Panc1 (cell line): ENCODE data around the gene EXD3.

Experiments used
- POLR2AphosphoS5 ChIP-seq: IDR thresholded peaks from 2 replicates; pipeline ENCODE4 v1.6.1; 2012; ENCODE audit warnings: mild to moderate bottlenecking, low read depth, low read length, moderate library complexity
- SIN3A ChIP-seq: IDR thresholded peaks from 2 replicates; pipeline ENCODE4 v1.6.1; 2012; ENCODE audit warnings: low read depth, mild to moderate bottlenecking, low read length, moderate library complexity, borderline replicate concordance; ENCODE audit not compliant: insufficient read depth
- TCF7L2 ChIP-seq: IDR thresholded peaks from 2 replicates; pipeline ENCODE4 v1.6.1; 2011; ENCODE audit warnings: mild to moderate bottlenecking, low read depth, low read length, inconsistent platforms
- TF ChIP-seq, protein P1 (sequence below): fragments of 450-650 bp; IDR thresholded peaks from 2 replicates; pipeline ENCODE4 v1.5.1; 2017; ENCODE audit warnings: mild to moderate bottlenecking
- TF ChIP-seq, protein P2 (sequence below), 2 experiments: IDR thresholded peaks; 2 replicates each; pipeline ENCODE4 v1.6.1; 2011 to 2012; ENCODE audit warnings: low read depth in 2 of 2, control low read depth in 1 of 2, low read length in 1 of 2, mild to moderate bottlenecking in 1 of 2, moderate library complexity in 1 of 2; ENCODE audit not compliant: insufficient read depth in 1 of 2

DNA sequence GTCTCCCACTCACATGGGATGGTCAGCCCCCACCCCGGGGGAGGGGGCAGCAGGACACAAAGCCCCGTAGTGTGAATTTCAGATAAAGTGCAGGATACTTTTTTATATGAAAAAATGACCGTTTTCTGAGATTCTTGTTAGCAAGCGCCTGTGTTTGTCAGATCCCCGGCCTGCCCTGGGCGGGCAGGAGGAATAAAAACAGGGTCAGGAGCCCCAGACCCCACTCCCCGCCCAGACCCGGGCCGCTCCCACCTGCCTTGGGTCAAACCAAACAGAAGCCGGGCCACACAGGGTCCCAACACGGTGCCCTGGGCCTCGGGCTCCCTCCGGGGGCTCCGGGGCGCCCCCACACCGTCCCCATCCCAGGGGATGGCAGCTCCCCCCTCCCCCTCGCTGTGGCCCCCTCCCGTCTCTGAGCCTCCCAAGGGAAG is 107.4 kb downstream of the EXD3 start:
- TF ChIP-seq, protein P1, sequence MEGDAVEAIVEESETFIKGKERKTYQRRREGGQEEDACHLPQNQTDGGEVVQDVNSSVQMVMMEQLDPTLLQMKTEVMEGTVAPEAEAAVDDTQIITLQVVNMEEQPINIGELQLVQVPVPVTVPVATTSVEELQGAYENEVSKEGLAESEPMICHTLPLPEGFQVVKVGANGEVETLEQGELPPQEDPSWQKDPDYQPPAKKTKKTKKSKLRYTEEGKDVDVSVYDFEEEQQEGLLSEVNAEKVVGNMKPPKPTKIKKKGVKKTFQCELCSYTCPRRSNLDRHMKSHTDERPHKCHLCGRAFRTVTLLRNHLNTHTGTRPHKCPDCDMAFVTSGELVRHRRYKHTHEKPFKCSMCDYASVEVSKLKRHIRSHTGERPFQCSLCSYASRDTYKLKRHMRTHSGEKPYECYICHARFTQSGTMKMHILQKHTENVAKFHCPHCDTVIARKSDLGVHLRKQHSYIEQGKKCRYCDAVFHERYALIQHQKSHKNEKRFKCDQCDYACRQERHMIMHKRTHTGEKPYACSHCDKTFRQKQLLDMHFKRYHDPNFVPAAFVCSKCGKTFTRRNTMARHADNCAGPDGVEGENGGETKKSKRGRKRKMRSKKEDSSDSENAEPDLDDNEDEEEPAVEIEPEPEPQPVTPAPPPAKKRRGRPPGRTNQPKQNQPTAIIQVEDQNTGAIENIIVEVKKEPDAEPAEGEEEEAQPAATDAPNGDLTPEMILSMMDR = no peak
- TF ChIP-seq SIN3A (no peak), TCF7L2 (no peak), POLR2AphosphoS5 (no peak)
- TF ChIP-seq, protein P2, sequence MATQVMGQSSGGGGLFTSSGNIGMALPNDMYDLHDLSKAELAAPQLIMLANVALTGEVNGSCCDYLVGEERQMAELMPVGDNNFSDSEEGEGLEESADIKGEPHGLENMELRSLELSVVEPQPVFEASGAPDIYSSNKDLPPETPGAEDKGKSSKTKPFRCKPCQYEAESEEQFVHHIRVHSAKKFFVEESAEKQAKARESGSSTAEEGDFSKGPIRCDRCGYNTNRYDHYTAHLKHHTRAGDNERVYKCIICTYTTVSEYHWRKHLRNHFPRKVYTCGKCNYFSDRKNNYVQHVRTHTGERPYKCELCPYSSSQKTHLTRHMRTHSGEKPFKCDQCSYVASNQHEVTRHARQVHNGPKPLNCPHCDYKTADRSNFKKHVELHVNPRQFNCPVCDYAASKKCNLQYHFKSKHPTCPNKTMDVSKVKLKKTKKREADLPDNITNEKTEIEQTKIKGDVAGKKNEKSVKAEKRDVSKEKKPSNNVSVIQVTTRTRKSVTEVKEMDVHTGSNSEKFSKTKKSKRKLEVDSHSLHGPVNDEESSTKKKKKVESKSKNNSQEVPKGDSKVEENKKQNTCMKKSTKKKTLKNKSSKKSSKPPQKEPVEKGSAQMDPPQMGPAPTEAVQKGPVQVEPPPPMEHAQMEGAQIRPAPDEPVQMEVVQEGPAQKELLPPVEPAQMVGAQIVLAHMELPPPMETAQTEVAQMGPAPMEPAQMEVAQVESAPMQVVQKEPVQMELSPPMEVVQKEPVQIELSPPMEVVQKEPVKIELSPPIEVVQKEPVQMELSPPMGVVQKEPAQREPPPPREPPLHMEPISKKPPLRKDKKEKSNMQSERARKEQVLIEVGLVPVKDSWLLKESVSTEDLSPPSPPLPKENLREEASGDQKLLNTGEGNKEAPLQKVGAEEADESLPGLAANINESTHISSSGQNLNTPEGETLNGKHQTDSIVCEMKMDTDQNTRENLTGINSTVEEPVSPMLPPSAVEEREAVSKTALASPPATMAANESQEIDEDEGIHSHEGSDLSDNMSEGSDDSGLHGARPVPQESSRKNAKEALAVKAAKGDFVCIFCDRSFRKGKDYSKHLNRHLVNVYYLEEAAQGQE (IDR thresholded peaks at IDR 0.05; ENCODE audit: insufficient read depth in 1 of 2, low read depth in 2 of 2, low read length in 1 of 2) = no peak
